Amniotic stem cell (primary cell): ENCODE data around the gene EFEMP1.
A peak's percentile ranks its signal among the peaks of the same experiment; 100 is the strongest.

Experiments
- DNase-seq: peaks from one replicate; lab custom pipeline; 2025; lab: John Stamatoyannopoulos, UW

Gene EFEMP1

DNA sequence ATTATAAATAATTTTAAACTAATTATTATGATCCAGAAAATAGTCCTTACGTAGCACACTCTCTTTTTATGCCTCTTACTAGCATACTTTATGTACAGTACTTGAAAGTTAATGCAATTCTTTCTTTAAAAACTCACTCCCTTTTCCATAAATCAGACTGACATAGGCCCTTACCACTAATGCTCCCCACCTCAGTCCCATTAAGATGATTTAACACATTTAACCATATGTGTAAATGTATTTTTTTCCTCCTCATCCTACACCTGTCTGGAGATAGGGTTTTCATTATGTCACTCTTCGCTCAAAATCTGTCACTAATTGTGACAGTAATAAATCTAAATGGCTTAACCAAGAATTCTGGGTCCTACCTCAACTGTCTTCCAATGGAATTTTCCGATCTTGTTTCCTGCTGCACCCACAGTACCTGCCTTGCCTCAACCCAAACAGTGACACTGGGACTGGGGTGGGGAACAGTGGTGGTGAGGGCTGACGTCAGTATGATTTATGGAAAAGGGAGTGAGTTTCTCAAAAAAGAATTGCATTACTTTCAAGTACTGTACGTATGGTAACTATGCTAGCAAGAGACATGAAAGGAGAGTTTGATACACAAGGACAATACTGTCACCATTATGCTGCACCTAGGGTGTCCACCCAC, 25.1 kb downstream of the EFEMP1 start:
- no peak for DNase-seq

DNA sequence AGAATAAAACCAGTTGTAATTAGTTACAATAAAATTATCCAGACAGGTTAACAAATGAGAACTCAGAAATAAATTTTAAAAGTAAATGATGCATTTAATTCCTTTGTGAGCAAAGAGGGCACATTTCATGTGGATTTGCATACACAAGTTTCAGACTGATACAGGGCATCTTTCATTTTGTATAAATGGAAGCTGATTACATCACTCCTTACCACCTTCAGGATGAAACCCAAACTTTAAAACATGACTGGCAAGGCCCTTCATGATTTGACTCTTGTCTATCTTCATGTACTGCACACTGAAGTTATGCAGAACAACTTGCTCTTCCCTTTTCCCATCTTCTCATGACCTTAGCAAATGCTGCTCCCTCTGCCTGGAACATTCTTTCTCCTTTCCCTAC, 26.9 kb downstream of the EFEMP1 start:
- DNase-seq = no peak

GRCh38 chr2:55894720-55895119, 28.9 kb downstream of the EFEMP1 start:
- DNase-seq = no peak

DNA sequence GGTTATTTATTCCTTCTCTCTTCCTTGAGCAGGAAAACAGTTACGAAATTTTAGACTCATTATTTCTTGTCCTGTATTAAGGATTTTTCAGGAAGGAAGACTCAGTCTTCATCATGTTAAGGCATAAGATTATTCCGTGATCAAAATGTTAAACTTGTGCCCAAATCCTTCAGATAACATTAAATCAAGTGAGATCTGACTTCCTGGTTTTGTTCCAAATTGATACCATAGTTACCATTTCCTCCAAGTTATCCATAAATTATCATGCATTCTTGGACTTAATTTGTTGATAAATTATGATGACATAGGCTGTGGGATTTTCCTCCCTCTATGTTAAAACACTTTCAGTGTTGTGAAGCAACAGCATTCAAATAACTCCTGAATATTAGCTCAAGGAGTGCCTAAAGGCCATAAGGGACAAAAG, 31.9 kb downstream of the EFEMP1 start:
- DNase-seq = no peak

GRCh38 chr2:55888936-55889335, 34.6 kb downstream of the EFEMP1 start:
- no peak for DNase-seq

- no peak for DNase-seq
Measured at GRCh38 chr2:55887901-55888624, 35.5 kb downstream of the EFEMP1 start.

DNA sequence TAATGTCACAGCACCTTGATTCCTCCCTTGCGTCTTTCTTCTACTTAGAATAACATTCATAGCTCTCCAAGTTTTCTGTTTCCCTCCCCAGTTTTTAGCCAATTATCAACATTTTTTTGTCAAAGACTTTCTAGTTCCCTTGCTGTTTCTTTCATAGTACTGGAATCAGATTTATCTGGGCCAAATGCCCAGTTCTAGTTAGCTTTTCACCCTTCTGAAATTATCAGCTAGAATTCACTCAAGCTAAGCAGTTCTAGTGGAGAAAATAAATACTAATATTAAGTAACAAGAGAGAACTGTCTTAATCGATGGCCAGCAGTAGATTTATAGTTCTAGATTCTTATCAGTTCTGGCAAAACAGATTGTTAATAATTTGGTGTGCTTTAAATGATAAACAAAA, 36.2 kb downstream of the EFEMP1 start:
- no peak for DNase-seq

DNA sequence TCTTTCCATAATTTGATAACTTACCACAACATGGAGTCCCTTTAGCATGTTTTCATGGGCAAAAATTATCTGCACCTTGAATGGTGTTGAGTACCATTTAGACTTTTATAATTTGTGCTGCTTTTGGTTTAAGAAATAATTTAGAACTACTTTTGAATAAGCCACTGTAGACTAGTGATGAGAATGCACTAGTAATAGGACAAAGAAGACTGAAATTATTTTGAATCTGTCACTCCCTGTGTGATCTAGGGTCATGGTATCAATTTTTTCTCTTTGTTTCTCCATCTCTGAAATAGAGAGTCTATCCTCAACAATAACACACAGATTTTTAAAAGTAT, 37.7 kb downstream of the EFEMP1 start:
- DNase-seq = no peak

- DNase-seq = peak; percentile 47
Measured at GRCh38 chr2:55885127-55885943, 38.2 kb downstream of the EFEMP1 start.

DNA sequence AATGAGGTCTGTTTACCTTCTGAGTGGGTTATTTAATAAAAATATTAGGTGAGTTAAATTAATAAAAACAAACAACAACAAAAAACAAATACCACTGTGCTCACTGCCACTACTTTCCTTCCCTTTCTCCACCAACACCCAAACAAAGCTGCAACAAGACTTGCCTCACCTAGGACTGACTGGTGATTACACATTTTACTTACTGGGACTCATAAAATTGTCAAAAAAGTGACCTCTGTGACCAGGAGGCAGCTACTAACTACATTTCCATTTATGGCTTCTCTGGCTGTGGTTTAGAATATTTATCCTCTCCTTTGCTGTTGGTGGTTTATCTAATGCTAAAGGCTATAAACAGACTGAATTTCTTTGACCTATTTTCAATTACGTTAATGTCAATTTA, 39.8 kb downstream of the EFEMP1 start:
- no peak for DNase-seq

DNA sequence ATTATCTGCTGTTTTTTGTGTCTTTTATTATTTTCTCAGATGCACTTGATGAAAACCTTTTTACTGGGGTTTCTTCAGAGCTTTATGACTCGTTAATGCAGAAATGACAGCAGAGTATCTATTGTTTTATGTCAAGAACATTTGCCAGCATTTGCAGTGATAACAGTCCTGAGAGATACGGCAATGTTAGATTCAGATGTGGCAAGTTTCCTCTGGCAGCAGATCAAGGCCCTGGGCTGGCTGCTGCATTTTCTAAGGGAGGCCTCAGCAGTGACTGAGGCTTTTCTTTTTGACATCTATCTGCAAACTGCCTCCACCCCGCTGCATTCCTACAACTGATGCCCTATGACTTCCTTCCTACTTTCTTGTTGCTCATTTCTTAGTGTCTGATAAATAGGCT, 40.2 kb downstream of the EFEMP1 start:
- DNase-seq = no peak

DNA sequence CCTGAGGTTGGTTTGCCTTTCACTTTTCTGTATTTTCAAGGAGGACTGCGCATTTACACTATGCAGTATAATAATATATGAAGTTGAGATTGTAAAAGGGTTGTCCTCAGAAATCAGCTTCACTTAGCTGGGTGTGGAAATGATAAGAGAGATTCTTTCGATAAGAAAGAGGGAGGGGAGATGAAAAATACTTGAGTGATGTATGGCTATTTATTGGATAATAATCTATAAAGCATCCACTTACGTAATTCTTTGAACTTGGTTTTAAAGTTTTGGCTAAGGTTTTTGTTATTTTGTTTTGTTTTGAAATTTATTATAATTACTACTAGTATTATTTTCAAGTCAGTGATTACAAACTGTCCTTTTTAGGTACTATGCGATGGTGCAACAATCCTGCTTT, 40.6 kb downstream of the EFEMP1 start:
- no peak for DNase-seq

GRCh38 chr2:55880416-55881143, 43.0 kb downstream of the EFEMP1 start:
- no peak for DNase-seq

- DNase-seq = no peak
Measured at GRCh38 chr2:55879976-55880375, 43.6 kb downstream of the EFEMP1 start.

DNA sequence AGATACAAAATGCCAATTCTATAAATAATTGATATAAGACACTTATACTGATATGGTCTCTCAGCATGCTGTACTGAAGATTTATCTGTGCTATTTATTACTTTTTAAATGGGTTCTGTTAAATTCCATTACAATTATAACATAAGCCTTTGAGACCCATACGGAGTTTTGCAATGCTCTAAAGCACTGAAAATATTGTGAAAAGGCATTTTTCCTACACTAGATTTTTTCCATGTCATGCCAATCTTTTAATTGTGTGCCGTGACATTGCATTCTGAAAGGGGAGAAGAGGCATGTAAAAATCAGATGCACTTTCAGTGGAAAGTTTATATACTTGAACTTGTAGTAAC, 46.5 kb downstream of the EFEMP1 start:
- no peak for DNase-seq

GRCh38 chr2:55876429-55877086, 47.0 kb downstream of the EFEMP1 start:
- DNase-seq = no peak

DNA sequence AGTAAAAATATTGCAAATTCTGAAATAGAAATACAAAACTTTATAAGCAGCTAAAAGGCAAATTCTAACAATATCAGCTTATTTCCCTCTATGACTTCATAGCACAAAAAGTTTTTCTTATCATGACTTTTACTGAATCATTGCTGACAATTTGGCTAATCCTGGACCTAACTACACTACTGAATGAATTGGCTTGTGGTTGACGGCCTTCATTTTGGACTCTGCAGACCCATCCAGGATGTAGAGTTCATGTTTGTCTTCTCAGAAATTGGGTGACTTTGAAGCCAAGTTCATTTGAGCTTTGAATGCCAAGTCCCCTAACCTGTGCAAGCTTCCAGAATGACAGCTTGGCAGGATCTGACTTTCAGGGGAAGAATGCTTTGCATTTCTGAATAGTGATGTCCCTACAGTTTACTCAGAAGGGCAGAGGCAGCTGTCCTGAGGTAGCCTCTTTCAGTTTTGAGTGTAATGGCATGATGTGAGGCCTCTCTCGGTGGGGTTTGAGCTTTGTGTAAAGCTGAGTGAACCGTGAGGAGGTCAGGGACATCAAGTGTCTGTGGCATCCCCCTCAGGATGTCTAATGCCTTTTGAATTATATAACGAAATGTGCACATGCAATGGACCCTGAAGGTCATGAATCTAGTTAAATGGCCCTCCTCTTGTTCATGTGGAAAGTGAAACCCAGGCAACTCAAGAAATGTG, 48.0 kb downstream of the EFEMP1 start:
- DNase-seq = peak; percentile 44

DNA sequence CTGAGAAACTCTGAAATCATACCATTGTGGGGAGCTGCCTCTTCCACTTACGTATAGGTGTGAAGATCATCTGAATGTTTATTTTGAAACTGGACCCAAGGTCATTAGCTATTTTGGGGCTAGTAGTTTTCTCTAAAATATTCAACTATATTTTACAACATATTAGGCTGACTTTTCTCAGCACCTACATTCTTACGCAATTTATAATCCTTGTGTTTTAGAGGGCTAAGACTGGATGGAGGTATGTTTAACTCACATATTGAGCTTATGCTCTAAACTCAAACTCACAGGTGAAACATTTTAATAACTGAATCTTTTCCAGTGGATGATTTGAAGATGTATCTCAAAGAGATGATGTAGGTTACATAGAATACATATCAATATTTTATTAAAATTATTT, 49.2 kb downstream of the EFEMP1 start:
- no peak for DNase-seq

DNA sequence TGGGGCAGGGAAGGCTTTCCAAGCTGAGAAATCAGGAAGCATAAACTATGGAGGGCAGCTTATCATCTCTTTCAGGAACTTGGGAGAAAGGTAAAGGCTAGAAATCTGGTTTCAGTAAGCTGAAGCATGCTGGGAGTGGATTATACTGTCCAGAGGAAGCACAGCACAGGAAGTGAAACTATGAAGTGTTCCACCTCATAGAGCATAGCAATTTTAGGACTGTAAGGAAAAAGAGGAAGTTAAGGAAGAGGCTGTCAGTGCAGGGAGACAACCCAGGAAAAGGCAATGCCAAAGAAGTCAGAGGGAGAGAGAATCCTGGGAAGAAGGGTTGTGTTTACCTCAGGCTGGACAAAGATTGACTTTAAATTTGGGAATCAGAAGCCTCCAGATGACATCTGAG, 51.9 kb downstream of the EFEMP1 start:
- DNase-seq = no peak

DNA sequence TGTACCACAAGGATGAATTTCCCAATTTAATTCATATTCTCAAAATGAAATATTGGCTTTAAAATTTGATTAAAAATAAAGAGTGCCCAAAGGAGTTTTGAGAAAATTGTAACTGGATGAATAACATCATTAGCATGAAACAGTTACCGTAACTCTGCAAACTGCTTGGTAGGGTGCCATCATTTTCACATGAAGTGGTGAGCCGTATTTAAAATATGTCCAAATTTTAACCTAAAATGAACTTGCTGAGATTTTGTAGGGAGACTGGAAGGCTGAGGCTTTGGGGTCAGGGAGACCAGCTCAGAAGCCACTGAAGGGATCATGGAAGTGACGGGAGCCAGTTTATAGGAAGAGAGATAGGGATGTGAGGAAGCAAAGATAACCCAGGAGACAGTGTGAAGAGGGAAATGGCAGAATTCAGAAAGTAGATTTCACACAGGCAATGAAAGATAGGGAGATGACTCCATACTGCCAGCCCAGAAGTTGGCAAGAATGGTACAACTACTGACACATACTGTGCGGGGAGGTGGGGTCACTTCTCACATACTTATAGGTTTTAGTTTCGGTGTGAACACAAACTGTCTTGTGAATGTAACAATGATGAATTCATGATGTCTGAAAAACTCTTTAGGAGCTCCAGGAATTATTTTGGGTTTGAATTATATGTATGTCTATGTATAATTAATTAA, 53.8 kb downstream of the EFEMP1 start:
- no peak for DNase-seq
